Measurements from ENCODE around the gene C1orf56. TPM values are rescaled to one million over a fixed set of nuclear protein-coding genes. Genes with fewer than 3 reads are reported as not detected.

The C1orf56 gene
- total and polyA plus RNA-seq, 2 donors (not counting 1 experiment from before 2014, with no cell fraction given): 1.5 to 3.5 TPM

DNA sequence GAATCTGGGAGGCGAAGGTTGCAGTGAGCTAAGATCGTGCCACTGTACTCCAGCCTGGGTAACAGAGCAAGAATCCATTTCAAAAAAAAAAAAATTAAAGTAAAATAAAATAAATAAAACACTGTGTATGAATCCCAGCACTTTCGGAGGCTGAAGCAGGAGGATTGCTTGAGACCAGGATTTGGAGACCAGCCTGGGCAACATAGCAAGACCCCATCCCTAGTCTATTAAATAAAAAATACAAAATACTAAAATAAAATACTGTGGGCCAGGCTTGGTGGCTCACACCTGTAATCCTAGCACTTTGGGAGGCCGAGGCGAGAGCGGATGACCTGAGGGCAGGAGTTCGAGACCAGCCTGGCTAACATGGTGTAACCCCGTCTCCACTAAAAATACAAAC, 15.4 kb upstream of the C1orf56 start:
- no peak overlapping the region for H2AFZ ChIP-seq (ENCODE audit: low read length)
- H3K4me1 ChIP-seq (ENCODE audit: control insufficient read depth, extremely low read depth, insufficient read depth, low read length): no peaks in the 10 kb centered on the region
- H3K4me2 ChIP-seq (ENCODE audit: extremely low read depth, insufficient read depth, low read length): no peak overlapping the region
- H3K9ac ChIP-seq (ENCODE audit: insufficient read depth, low read length): no peak overlapping the region
- no peak overlapping the region for H3K4me3 ChIP-seq (replicated peaks in 1 of 4; ENCODE audit: control extremely low read depth in 1 of 4, insufficient read depth in 1 of 4, low read depth in 3 of 4, low read length in 4 of 4)
- no peaks in the 10 kb centered on the region for H3K9me3 ChIP-seq (ENCODE audit: control insufficient read depth, insufficient read depth, low read depth, low read length)
- no peaks in the 10 kb centered on the region for H3K27me3 ChIP-seq (ENCODE audit: control insufficient read depth, insufficient read depth, low read length)
- no peak for TF ChIP-seq EZH2 (IDR thresholded peaks at IDR 0.05; ENCODE audit: low read length, missing control alignments)
- TF ChIP-seq, protein P1, sequence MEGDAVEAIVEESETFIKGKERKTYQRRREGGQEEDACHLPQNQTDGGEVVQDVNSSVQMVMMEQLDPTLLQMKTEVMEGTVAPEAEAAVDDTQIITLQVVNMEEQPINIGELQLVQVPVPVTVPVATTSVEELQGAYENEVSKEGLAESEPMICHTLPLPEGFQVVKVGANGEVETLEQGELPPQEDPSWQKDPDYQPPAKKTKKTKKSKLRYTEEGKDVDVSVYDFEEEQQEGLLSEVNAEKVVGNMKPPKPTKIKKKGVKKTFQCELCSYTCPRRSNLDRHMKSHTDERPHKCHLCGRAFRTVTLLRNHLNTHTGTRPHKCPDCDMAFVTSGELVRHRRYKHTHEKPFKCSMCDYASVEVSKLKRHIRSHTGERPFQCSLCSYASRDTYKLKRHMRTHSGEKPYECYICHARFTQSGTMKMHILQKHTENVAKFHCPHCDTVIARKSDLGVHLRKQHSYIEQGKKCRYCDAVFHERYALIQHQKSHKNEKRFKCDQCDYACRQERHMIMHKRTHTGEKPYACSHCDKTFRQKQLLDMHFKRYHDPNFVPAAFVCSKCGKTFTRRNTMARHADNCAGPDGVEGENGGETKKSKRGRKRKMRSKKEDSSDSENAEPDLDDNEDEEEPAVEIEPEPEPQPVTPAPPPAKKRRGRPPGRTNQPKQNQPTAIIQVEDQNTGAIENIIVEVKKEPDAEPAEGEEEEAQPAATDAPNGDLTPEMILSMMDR (conservative IDR thresholded peaks at IDR 0.05 in 1 of 2, IDR thresholded peaks at IDR 0.05 in 1 of 2; ENCODE audit: low read depth in 1 of 2, low read length in 2 of 2): no peak
- H3K36me3 ChIP-seq (ENCODE audit: control insufficient read depth, insufficient read depth, low read length): peaks cover 4% of the 10 kb centered on the region
- no peak for DNase-seq (ENCODE audit: low read depth in 2 of 2)
- H4K20me1 ChIP-seq (ENCODE audit: control insufficient read depth, extremely low read depth, insufficient read depth, low read length): no peaks in the 10 kb centered on the region
- no peaks in the 10 kb centered on the region for H3K79me2 ChIP-seq (ENCODE audit: control insufficient read depth, insufficient read depth, low read length)
- no peak overlapping the region for H3K27ac ChIP-seq (ENCODE audit: insufficient read depth, low read length)

DNA sequence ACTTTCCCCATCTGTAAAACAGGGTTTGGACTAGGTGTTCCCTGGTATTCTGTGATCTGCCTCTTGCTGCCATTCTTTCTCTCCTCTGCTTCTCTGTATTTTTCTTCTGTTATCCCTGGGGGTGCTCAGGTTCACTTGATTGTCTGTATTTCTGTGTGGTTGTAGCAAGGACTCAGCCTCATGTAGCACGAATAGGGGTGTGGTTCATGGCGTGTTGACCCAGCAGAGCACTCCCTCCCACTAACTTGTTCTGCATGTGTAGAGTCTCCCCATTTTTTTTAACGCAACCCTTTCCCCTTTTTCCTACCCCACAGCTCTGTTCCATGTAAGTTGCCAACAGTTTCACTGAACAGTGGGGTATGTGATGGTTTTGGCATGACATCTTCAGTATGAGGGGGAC, 12.4 kb upstream of the C1orf56 start:
- TF ChIP-seq, protein P1 (conservative IDR thresholded peaks at IDR 0.05 in 1 of 2, IDR thresholded peaks at IDR 0.05 in 1 of 2; ENCODE audit: low read depth in 1 of 2, low read length in 2 of 2): no peak
- no peak for TF ChIP-seq EZH2 (IDR thresholded peaks at IDR 0.05; ENCODE audit: low read length, missing control alignments)
- H3K9me3 ChIP-seq (ENCODE audit: control insufficient read depth, insufficient read depth, low read depth, low read length): no peaks in the 10 kb centered on the region
- no peaks in the 10 kb centered on the region for H3K27me3 ChIP-seq (ENCODE audit: control insufficient read depth, insufficient read depth, low read length)
- no peak overlapping the region for H3K4me3 ChIP-seq (replicated peaks in 1 of 4; ENCODE audit: control extremely low read depth in 1 of 4, insufficient read depth in 1 of 4, low read depth in 3 of 4, low read length in 4 of 4)
- H3K9ac ChIP-seq (ENCODE audit: insufficient read depth, low read length): no peak overlapping the region
- no peak overlapping the region for H2AFZ ChIP-seq (ENCODE audit: low read length)
- H4K20me1 ChIP-seq (ENCODE audit: control insufficient read depth, extremely low read depth, insufficient read depth, low read length): no peaks in the 10 kb centered on the region
- no peak for DNase-seq (ENCODE audit: low read depth in 2 of 2)
- no peaks in the 10 kb centered on the region for H3K79me2 ChIP-seq (ENCODE audit: control insufficient read depth, insufficient read depth, low read length)
- H3K36me3 ChIP-seq (ENCODE audit: control insufficient read depth, insufficient read depth, low read length): peaks cover 2% of the 10 kb centered on the region
- H3K4me1 ChIP-seq (ENCODE audit: control insufficient read depth, extremely low read depth, insufficient read depth, low read length): no peaks in the 10 kb centered on the region
- no peak overlapping the region for H3K4me2 ChIP-seq (ENCODE audit: extremely low read depth, insufficient read depth, low read length)
- H3K27ac ChIP-seq (ENCODE audit: insufficient read depth, low read length): no peak overlapping the region

DNA sequence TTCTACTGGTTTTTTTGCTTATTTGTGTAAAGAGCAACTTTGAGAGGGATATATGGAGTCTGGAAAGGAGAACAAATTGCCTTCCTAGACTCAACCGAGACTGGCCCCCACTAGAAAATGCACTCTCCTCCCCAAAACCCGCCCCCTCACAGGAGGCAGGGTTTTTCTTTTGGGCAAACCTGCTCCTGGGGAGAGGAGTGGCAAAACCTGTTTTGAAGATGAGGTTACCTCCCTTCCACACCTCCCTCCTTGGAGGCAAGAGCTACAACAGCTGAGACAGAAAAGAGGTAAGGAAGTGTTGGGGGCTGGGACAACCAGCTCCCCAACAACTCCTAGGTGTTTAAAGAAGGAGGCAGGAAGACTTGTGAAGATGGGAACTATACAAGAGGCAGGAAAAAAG, 11.2 kb upstream of the C1orf56 start, which contains the start of gene BNIPL:
BNIPL (plus strand) TSS at position 231 of the 400 bp plus-strand sequence; CDS start at position 371, 140 bp downstream.
- DNase-seq (ENCODE audit: low read depth in 2 of 2): no peak
- H3K27ac ChIP-seq (ENCODE audit: insufficient read depth, low read length): no peak within 1 kb of the TSS
- no peak within 1 kb of the TSS for H3K4me3 ChIP-seq (replicated peaks in 1 of 4; ENCODE audit: control extremely low read depth in 1 of 4, insufficient read depth in 1 of 4, low read depth in 3 of 4, low read length in 4 of 4)
- H3K9me3 ChIP-seq (ENCODE audit: control insufficient read depth, insufficient read depth, low read depth, low read length): no peaks in the 10 kb centered on the region
- H3K4me1 ChIP-seq (ENCODE audit: control insufficient read depth, extremely low read depth, insufficient read depth, low read length): no peaks in the 10 kb centered on the region
- H3K27me3 ChIP-seq (ENCODE audit: control insufficient read depth, insufficient read depth, low read length): no peaks in the 10 kb centered on the region
- H4K20me1 ChIP-seq (ENCODE audit: control insufficient read depth, extremely low read depth, insufficient read depth, low read length): no peaks in the 10 kb centered on the region
- H3K36me3 ChIP-seq (ENCODE audit: control insufficient read depth, insufficient read depth, low read length): no peaks in the 10 kb centered on the region
- H3K4me2 ChIP-seq (ENCODE audit: extremely low read depth, insufficient read depth, low read length): no peak within 1 kb of the TSS
- no peak within 1 kb of the TSS for H2AFZ ChIP-seq (ENCODE audit: low read length)
- TF ChIP-seq, protein P1 (conservative IDR thresholded peaks at IDR 0.05 in 1 of 2, IDR thresholded peaks at IDR 0.05 in 1 of 2; ENCODE audit: low read depth in 1 of 2, low read length in 2 of 2): no peak
- no peak for TF ChIP-seq EZH2 (IDR thresholded peaks at IDR 0.05; ENCODE audit: low read length, missing control alignments)
- no peaks in the 10 kb centered on the region for H3K79me2 ChIP-seq (ENCODE audit: control insufficient read depth, insufficient read depth, low read length)
- no peak within 1 kb of the TSS for H3K9ac ChIP-seq (ENCODE audit: insufficient read depth, low read length)

All from fibroblast of lung (primary cell).